ENCODE results near the gene FIBCD1.

The FIBCD1 gene

GRCh38 chr9:130877300-130877699 lies 61.7 kb downstream of the FIBCD1 start:
- Histone ChIP-seq H3K36me3 (peaks cover 77 to 100% (median 85%) of the 10 kb centered on the region in 3 donors), H3K9me3 (no peaks in the 10 kb centered on the region), H3K27me3 (no peaks in the 10 kb centered on the region), H3K27ac (peak overlapping the region in 1 of 2 donors; percentile 25), H3K4me3 (no peak overlapping the region), H3K4me1 (peaks cover 0 to 27% (median 13%) of the 10 kb centered on the region in 4 donors)
- intact Hi-C loops (cut with DNase I; ENCODE audit: low total_unique reads) = loop anchor here (10.0 kb wide), 1 partner anchor 158 kb away; no protein-coding TSS in a partner anchor
- no peak for TF ChIP-seq CTCF (IDR thresholded peaks at IDR 0.05)
- no peak for DNase-seq

DNA sequence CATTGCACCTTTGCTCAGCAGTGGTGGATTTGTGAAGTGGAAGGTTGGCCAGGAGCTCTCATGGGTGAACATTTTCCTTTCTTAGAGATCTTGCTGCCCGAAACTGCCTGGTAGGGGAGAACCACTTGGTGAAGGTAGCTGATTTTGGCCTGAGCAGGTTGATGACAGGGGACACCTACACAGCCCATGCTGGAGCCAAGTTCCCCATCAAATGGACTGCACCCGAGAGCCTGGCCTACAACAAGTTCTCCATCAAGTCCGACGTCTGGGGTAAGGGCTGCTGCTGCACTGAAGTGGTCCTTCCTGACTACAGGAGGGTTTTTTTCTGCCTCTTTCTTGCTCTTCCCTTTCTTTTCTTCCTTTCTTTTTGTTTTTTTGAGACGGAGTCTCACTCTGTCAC lies 64.3 kb downstream of the FIBCD1 start:
- no peaks in the 10 kb centered on the region for H3K27me3 ChIP-seq
- peaks cover 0 to 51% (median 19%) of the 10 kb centered on the region in 4 donors for H3K4me1 ChIP-seq
- no peaks in the 10 kb centered on the region for H3K9me3 ChIP-seq
- no peak for DNase-seq
- TF ChIP-seq CTCF (IDR thresholded peaks at IDR 0.05) = no peak
- no peak overlapping the region for H3K4me3 ChIP-seq
- peaks cover 61 to 91% (median 67%) of the 10 kb centered on the region in 3 donors for H3K36me3 ChIP-seq
- peak overlapping the region; percentile 11 to 79 for H3K27ac ChIP-seq
- intact Hi-C loops (cut with DNase I; ENCODE audit: low total_unique reads) = loop anchor here (10.0 kb wide), 1 partner anchor 160 kb away; no protein-coding TSS in a partner anchor

DNA sequence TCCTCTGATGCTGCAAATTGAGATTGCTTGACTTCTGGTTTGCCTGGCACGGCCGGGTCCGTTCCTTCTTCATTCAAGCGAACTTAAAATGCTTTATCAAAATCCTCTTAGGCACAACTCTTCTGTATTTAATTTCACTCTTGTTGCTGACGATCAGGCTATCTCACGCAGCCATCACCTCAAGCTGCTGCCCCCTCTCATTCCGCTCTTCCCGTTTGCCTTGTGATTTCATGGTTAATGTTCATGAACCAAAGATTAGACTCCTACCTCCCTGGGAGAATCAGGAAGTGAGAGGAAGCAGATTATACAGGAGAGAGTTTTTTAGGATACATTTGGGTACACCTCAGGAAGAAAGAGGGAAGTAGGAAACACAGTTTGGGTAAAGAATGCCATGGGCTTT lies 65.1 kb downstream of the FIBCD1 start:
- peak overlapping the region; percentile 63 to 79 for H3K27ac ChIP-seq
- no peaks in the 10 kb centered on the region for H3K27me3 ChIP-seq
- H3K36me3 ChIP-seq = peaks cover 53 to 87% (median 59%) of the 10 kb centered on the region in 3 donors
- intact Hi-C loops (cut with DNase I; ENCODE audit: low total_unique reads) = loop anchor here (10.0 kb wide), 1 partner anchor 161 kb away; no protein-coding TSS in a partner anchor
- H3K9me3 ChIP-seq = no peaks in the 10 kb centered on the region
- peaks cover 0 to 59% (median 21%) of the 10 kb centered on the region in 4 donors for H3K4me1 ChIP-seq
- DNase-seq = no peak
- no peak overlapping the region for H3K4me3 ChIP-seq
- no peak for TF ChIP-seq CTCF (IDR thresholded peaks at IDR 0.05)

- TF ChIP-seq CTCF (IDR thresholded peaks at IDR 0.05) = no peak
- no peaks in the 10 kb centered on the region for H3K27me3 ChIP-seq
- H3K4me3 ChIP-seq = no peak overlapping the region
- no peaks in the 10 kb centered on the region for H3K9me3 ChIP-seq
- peaks cover 0 to 69% (median 23%) of the 10 kb centered on the region in 4 donors for H3K4me1 ChIP-seq
- H3K27ac ChIP-seq = peak overlapping the region; percentile 63 to 79
- DNase-seq = peak; percentile 55 to 91
- H3K36me3 ChIP-seq = peaks cover 43 to 77% (median 49%) of the 10 kb centered on the region in 3 donors
- intact Hi-C loops (cut with DNase I; ENCODE audit: low total_unique reads) = loop anchor here (10.0 kb wide), 1 partner anchor 162 kb away; no protein-coding TSS in a partner anchor
Observed at GRCh38 chr9:130872912-130873503, 66.0 kb downstream of the FIBCD1 start.

GRCh38 chr9:130872508-130872907 lies 66.5 kb downstream of the FIBCD1 start:
- Histone ChIP-seq H3K27me3 (no peaks in the 10 kb centered on the region), H3K4me3 (no peak overlapping the region), H3K36me3 (peaks cover 42 to 75% (median 48%) of the 10 kb centered on the region in 3 donors), H3K9me3 (no peaks in the 10 kb centered on the region), H3K27ac (peak overlapping the region; percentile 63 to 79), H3K4me1 (peaks cover 0 to 74% (median 24%) of the 10 kb centered on the region in 4 donors)
- TF ChIP-seq CTCF (IDR thresholded peaks at IDR 0.05) = no peak
- intact Hi-C loops (cut with DNase I; ENCODE audit: low total_unique reads) = loop anchor here (10.0 kb wide), 1 partner anchor 162 kb away; no protein-coding TSS in a partner anchor
- DNase-seq = no peak

All from tibial artery (tissue), 4 donors.